GM13976 (cell line): ENCODE results near the gene NUAK2.
A peak's percentile ranks its signal among the peaks of the same experiment; 100 is the strongest.

Source experiments
- DNase-seq: peaks from one replicate; pipeline ENCODE4 v3.0.0; 2012; ENCODE audit warnings: low spot score
- CTCF ChIP-seq: IDR thresholded peaks from 2 replicates; pipeline ENCODE4 v1.5.1; 2012; ENCODE audit warnings: borderline replicate concordance, mild to moderate bottlenecking; ENCODE audit not compliant: insufficient read depth; ENCODE audit errors: extremely low read depth, missing control alignments, control extremely low read depth
- in situ Hi-C: fragments of 300-500 bp; cut with MboI; formaldehyde crosslinking; loops from one replicate; pipeline ENCODE4 v1.12.0; 2022; ENCODE audit warnings: low sequenced_read_pairs, mixed read lengths, inconsistent platforms; ENCODE audit not compliant: unreplicated experiment

Gene NUAK2

GRCh38 chr1:205279986-205280385, 41.6 kb downstream of the NUAK2 start:
- DNase-seq: no peak
- no peak for TF ChIP-seq CTCF
- in situ Hi-C loops: loop anchor here (5.0 kb wide), 1 partner anchor 42 kb away; the partner anchor contains the start of gene NUAK2

- TF ChIP-seq CTCF: no peak
- in situ Hi-C loops: no loop called here
- no peak for DNase-seq
Measured at GRCh38 chr1:205276689-205277065, 44.9 kb downstream of the NUAK2 start.

- in situ Hi-C loops: no loop called here
- no peak for DNase-seq
- TF ChIP-seq CTCF: no peak
Measured at GRCh38 chr1:205275916-205276688, 45.4 kb downstream of the NUAK2 start.

GRCh38 chr1:205275133-205275532, 46.4 kb downstream of the NUAK2 start:
- in situ Hi-C loops: no loop called here
- TF ChIP-seq CTCF: no peak
- DNase-seq: no peak

GRCh38 chr1:205274041-205274691, 47.4 kb downstream of the NUAK2 start:
- no peak for TF ChIP-seq CTCF
- in situ Hi-C loops: no loop called here
- no peak for DNase-seq

GRCh38 chr1:205273551-205273982, 48.0 kb downstream of the NUAK2 start:
- TF ChIP-seq CTCF: peak; percentile 92
- in situ Hi-C loops: no loop called here
- DNase-seq: peak; percentile 92
